Subcutaneous abdominal adipose tissue (tissue), 5 donors: Measurements from ENCODE around the gene HOXA11.

Experiments used
- H3K27ac ChIP-seq: one replicate; pipeline ENCODE4 v1.7.0; 2013; ENCODE audit warnings: low read depth, mild to moderate bottlenecking, inconsistent platforms, low read length, moderate library complexity
- H3K27me3 ChIP-seq, 5 donors: one replicate each; pipeline ENCODE4 v1.7.0; 2013; ENCODE audit warnings: low read length in 5 of 5, inconsistent platforms in 1 of 5; ENCODE audit not compliant: control insufficient read depth in 5 of 5, insufficient read depth in 4 of 5
- H3K36me3 ChIP-seq, 5 donors: one replicate each; pipeline ENCODE4 v1.7.0; 2013; ENCODE audit warnings: low read length in 5 of 5; ENCODE audit not compliant: control insufficient read depth in 5 of 5, insufficient read depth in 5 of 5
- H3K4me1 ChIP-seq, 5 donors: one replicate each; pipeline ENCODE4 v1.7.0; 2013; ENCODE audit warnings: low read length in 5 of 5, mild to moderate bottlenecking in 3 of 5, moderate library complexity in 1 of 5; ENCODE audit not compliant: control insufficient read depth in 5 of 5, insufficient read depth in 5 of 5
- H3K4me3 ChIP-seq, 5 donors: one replicate each; pipeline ENCODE4 v1.7.0; 2013; ENCODE audit warnings: low read length in 5 of 5, low read depth in 1 of 5
- H3K9ac ChIP-seq, 5 donors: one replicate each; pipeline ENCODE4 v1.7.0; 2013; ENCODE audit warnings: low read length in 5 of 5, mild to moderate bottlenecking in 4 of 5, moderate library complexity in 3 of 5
- H3K9me3 ChIP-seq, 5 donors: one replicate each; pipeline ENCODE4 v1.7.0; 2013; ENCODE audit warnings: low read length in 5 of 5; ENCODE audit not compliant: control insufficient read depth in 5 of 5
- donor health status: healthy.
- donor health status: healthy.
- donor health status: healthy.
- donor health status: healthy.
- donor health status: healthy.

The HOXA11 gene

DNA sequence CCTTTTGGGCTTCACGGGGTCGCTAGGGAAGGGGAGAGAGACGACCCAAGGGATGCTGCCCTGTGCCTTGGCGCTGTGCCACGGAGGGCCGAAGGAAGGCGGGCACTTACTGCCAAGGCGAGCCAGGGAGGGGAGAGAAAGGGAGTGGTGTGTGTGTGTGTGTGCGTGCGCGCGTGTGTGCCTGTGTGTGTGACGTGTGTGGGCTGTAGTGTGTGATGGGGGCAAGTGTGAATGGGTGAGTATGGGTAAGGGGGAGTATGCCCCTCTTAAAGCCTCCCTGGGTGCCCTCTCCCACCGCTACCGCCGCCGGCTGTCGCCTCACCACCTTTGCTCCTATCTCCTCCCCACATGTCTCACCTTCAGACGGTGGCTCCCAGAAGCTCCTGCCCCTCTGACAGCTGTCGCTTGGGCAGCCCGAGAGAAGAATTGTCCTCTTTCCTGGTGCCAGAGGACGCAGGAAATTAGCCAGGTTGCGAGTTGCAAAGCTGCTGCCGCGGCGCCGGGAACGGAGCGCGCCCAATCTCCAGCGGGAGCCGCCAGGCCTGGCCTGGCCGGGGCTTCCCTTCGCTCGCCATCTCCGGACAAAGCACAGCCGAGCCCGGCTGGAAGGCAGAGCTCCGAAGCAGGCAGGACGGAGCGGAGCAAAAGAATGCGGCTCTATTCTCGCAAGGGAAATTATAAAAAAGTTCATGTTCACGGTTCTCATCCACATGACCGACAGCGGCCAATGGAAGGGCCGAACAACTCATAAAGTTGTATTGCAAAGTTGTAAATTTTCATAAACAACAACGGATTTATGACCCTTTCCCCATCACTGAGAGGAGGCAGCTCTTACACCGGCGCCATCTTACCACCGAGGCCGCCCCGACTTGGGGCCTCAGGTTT lies 32.9 kb downstream of the HOXA11 start, which contains the start of gene HOXA3:
HOXA3 (minus strand) TSS at position 653 of the 885 bp plus-strand sequence. CDS start 41,943 bp downstream, outside the sequence.
- Histone ChIP-seq H3K36me3 (no peaks in the 10 kb centered on the region), H3K9me3 (no peaks in the 10 kb centered on the region), H3K27ac (peak within 1 kb of the TSS; percentile 95), H3K4me1 (peaks cover 10 to 86% (median 84%) of the 10 kb centered on the region in 5 donors), H3K9ac (peak within 1 kb of the TSS; percentile 65 to 95 (median 86)), H3K4me3 (peak within 1 kb of the TSS; percentile 77 to 95 (median 90)), H3K27me3 (peaks cover 0 to 23% (median 0%) of the 10 kb centered on the region in 5 donors)

DNA sequence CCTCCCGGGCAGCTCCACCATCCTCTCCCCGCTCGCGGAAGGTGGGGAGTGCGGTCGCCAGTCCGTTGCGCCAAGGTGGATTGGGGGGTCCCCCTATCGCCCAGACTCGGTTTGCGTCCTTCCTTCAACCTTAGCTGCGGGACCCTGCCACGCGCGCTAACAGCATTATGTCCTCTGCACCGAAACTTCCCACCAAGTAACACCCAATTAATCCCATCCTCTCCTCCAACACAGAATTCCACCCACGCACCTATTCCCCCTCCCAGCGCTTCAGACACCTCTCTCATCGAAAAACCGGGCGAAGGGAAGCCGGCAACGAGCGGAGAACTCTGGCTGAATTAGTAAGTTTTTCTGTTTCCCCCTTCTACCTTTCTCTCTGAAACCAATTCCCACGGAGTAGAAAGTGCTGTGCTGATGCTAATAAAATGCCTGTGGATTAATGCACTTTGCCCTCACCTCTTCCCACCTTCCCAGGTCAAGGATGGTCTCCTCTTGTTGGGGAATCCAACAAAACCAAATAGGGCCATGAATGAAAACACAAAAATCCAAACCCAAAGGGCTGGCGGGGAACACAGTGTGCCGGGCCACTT lies 33.6 kb downstream of the HOXA11 start:
- Histone ChIP-seq H3K4me3 (peak overlapping the region; percentile 77 to 95 (median 90)), H3K27me3 (peaks cover 0 to 23% (median 0%) of the 10 kb centered on the region in 5 donors), H3K36me3 (no peaks in the 10 kb centered on the region), H3K9ac (peak overlapping the region; percentile 65 to 95 (median 86)), H3K4me1 (peaks cover 13 to 90% (median 85%) of the 10 kb centered on the region in 5 donors), H3K9me3 (no peaks in the 10 kb centered on the region), H3K27ac (peak overlapping the region; percentile 95)

DNA sequence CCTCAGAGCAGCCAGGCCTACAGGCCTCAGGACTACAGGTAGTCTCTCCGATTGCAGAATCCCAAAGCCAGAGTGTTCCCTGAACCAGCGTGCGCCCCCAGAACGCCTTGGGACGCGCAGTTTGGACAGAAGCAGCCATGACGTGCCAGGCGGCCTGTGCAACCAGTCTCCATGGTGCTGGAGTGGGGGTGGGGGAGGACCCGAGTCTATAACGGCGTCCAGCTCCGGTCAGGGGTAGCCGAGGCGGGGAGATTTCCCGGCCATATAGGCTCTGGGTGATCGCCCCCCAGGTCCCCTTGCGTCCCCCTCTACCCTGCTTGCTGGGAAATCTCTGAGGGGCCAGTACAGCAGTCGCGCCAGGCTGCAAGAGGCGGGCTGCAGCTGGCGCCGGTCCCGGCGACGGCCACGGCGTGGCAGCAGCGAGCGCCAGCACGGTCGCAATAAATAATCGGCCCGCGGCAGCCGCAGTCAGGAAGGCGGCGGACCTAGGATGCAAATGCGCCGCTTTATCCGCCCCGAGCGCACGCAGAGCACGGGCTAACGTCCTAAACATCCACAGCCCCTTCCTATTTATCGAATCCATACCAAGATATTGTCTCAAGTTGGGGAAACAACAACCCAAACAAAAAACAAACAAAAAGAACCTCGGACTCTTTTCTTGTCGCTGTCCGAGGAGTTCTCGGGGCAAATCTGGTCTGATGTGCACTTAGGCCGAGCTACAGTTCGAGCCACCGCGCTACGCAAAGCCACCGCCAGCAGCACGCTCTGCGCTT lies 34.3 kb downstream of the HOXA11 start:
- Histone ChIP-seq H3K4me3 (peak overlapping the region; percentile 77 to 95 (median 90)), H3K27ac (peak overlapping the region; percentile 95), H3K36me3 (peaks cover 0 to 4% (median 0%) of the 10 kb centered on the region in 5 donors), H3K9ac (peak overlapping the region; percentile 26 to 95 (median 71)), H3K9me3 (no peaks in the 10 kb centered on the region), H3K27me3 (peaks cover 0 to 23% (median 0%) of the 10 kb centered on the region in 5 donors), H3K4me1 (peaks cover 13 to 95% (median 85%) of the 10 kb centered on the region in 5 donors)

DNA sequence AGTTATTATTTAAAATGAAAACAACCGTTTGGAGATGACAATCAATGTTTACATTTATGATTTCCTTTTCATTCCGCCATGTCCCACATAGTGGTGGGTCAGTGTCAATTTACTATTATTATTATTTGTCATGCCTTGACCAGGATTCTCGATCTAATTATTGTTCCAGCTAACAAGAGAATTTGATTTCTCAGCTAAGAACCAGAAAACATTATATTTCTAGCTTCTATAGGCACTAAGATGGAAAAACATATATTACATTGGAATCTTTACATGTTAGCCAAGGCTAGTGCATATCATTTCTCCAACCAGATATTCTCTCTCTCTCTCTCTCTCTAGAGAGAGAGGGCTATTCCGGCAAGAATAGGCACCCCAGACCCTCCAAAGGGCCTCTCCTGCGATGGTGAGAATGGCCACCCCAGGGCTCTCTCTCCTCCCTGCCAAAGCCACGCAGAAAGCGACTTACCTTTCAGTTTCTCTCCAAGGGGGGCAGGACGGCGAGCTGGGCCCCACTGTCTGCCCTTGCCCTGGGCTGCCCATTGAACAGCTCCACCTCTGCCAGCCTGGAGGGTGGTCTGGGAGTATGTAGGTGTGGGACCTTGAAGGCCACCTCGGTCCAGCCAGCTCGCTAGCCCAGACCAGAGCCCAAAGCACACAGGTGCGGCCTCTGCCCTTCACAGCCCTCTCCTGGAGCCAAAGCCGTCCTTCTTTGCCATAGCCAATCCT lies 35.0 kb downstream of the HOXA11 start:
- Histone ChIP-seq H3K9ac (peak overlapping the region; percentile 48 to 95 (median 71)), H3K9me3 (no peaks in the 10 kb centered on the region), H3K27ac (peak overlapping the region; percentile 95), H3K4me3 (peak overlapping the region; percentile 77 to 95 (median 90)), H3K4me1 (peaks cover 13 to 95% (median 83%) of the 10 kb centered on the region in 5 donors), H3K27me3 (peaks cover 0 to 18% (median 0%) of the 10 kb centered on the region in 5 donors), H3K36me3 (peaks cover 0 to 11% (median 7%) of the 10 kb centered on the region in 5 donors)

DNA sequence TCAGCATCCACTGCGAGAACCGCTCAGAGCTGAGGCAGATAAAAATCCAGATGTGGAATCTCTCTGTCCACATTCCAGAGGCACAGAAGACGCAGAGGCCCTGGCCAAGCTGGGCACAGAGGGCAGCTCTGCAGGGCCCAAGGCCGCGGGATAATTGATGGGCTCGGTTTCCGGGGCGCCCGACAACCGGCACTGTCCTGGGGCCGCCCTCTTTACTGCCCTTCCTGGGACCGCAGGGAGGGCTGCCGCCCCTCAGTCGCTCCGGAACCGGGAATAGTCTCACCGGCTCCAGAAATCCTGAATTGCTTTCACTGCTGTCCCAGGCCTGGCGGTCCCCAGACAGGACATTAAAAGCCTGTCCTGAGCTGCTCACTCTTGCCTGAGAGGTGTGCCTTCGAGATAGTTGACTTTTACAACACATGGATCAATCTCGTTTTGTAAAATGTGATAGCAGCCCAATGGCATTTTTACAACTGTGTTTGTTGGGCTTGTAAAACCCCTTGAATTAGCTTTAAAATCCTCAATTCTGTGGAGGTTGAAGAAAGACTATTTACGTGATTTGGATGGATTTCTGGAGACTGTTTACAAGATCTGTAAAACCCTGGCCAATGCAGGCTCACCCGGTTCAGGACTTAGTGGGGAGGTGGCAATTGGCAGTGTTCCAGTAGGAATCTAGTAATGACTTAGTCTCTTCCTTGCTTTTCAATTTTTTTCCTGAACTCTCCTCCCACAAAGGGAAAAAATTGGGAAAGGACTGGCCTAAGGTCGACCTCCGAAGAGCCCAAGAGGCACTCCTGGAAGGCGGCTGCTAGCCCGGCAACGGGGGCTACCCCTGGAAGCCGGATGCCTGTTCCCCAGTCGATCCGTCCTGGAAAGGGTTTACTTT lies 36.0 kb downstream of the HOXA11 start:
- Histone ChIP-seq H3K27ac (peak overlapping the region; percentile 95), H3K4me1 (peaks cover 13 to 94% (median 89%) of the 10 kb centered on the region in 5 donors), H3K27me3 (peaks cover 0 to 18% (median 0%) of the 10 kb centered on the region in 5 donors), H3K36me3 (peaks cover 0 to 19% (median 16%) of the 10 kb centered on the region in 5 donors), H3K9me3 (no peaks in the 10 kb centered on the region), H3K4me3 (peak overlapping the region; percentile 63 to 92 (median 89)), H3K9ac (peak overlapping the region; percentile 43 to 78 (median 71))

DNA sequence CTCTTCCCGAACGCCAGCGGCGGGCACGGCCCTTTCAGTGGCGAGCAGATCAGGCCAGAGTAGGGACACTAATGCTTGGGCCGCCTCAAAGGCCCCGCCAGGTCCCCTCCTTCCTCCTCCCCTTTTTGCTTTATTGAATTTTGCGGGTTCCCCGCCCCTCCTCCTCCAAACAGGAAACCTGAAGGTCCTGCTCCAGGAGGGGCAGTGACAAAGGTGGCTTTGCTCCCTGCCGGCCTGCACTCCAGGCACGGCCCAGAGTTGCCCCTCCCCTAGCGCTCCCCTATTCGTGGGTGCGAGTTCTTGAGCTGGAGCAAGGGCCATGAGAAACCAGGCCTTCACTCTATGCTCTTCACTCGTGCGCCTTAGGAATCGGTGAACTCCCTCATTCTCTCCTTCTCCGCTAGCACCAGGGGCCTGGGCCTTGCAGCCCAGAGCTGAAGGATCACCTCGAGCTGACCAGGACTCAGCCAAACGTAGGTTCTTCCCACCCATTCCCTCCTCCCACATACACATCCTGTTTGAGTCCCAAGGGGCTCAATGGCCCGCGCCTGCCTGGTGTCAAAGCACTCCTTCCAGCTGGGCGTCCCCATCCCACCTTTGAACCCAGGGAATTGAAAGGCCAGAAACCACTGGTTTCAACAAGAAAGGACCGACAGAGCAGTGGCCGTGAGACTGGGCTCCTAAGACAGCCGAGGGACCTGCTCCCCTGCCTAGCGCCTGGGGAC lies 36.8 kb downstream of the HOXA11 start:
- H3K27me3 ChIP-seq, result peaks cover 0 to 13% (median 0%) of the 10 kb centered on the region in 5 donors
- peaks cover 0 to 22% (median 16%) of the 10 kb centered on the region in 5 donors for H3K36me3 ChIP-seq
- no peaks in the 10 kb centered on the region for H3K9me3 ChIP-seq
- peak overlapping the region; percentile 44 to 78 (median 58) for H3K9ac ChIP-seq
- peaks cover 13 to 91% (median 88%) of the 10 kb centered on the region in 5 donors for H3K4me1 ChIP-seq
- H3K27ac ChIP-seq, result peak overlapping the region; percentile 95
- peak overlapping the region; percentile 63 to 92 (median 89) for H3K4me3 ChIP-seq

DNA sequence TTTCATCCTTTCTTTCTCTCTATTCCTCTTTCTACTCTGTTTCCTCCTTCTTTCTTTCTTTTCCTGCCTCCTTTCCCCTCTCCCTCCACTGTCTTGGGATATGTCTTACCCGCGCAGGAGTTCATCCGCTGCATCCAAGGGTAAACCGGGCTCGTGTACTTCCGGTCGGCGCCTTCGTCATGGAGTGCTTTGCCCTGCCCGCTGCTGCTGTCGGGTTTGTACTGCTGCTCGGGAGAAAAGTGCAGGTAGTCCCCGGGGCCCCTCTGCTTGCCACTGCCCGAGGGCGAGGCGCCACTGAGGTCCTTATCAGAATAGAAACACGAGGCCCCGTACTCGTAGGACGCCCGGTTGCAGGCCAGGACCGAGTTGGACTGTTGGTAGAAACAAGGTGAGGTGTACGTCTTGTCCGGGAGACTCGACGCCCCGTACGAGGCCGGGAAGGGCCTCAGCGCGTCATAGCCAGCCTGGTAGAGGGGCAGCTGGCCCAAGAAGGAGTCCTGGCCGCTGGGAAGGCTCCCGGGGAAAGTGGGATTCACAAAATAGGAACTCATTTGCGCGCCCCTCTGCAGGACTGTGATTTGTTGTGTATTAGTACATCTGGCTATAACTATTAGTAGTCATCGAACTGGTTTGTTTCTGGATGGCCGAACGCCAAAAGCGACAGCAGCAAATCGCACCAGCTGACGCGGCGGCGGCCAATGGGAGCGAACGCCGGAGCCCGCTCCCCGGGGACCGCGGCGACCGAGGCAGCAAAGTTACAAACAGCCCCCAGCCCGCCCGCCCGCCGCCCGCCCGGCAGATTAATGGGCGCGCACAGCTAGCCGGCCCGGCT lies 37.6 kb downstream of the HOXA11 start, which contains the start of gene HOXA6:
HOXA6 (minus strand) TSS at position 576 of the 832 bp plus-strand sequence; CDS start at position 551, 25 bp downstream.
- peaks cover 0 to 22% (median 16%) of the 10 kb centered on the region in 5 donors for H3K36me3 ChIP-seq
- peak within 1 kb of the TSS; percentile 44 to 78 (median 63) for H3K9ac ChIP-seq
- H3K27me3 ChIP-seq, result peaks cover 0 to 11% (median 0%) of the 10 kb centered on the region in 5 donors
- no peaks in the 10 kb centered on the region for H3K9me3 ChIP-seq
- peak within 1 kb of the TSS; percentile 63 to 92 (median 89) for H3K4me3 ChIP-seq
- H3K4me1 ChIP-seq, result peaks cover 11 to 91% (median 87%) of the 10 kb centered on the region in 5 donors
- peak within 1 kb of the TSS; percentile 95 for H3K27ac ChIP-seq
